Fibroblast of skin of left quadriceps (primary cell): Measurements from ENCODE around the gene RALGAPA2.

Experiments
- DNase-seq, 2 experiments: peaks; one replicate each; pipeline ENCODE4 v3.0.0-alpha.2; 2013; ENCODE audit warnings: low read depth in 2 of 2

RALGAPA2 gene

DNA sequence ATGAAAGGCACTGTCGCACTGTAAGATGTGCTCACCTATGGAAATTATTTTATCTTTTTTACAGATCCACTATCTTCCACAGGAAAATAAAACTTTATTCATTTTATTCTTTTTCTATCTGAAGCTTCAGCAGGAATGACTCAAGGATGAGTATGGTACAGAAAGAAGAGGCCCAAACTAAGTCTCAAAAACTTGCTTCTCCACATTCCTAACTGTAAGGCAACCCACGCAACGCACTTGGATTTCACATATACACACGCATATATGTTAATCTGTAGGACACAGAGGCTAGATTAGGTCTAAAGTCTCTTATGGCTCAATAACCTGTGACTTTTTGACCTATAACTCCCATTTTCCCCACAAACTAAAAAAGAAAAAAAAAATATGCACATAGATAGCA is 81.9 kb downstream of the RALGAPA2 start:
- DNase-seq, result no peak

DNA sequence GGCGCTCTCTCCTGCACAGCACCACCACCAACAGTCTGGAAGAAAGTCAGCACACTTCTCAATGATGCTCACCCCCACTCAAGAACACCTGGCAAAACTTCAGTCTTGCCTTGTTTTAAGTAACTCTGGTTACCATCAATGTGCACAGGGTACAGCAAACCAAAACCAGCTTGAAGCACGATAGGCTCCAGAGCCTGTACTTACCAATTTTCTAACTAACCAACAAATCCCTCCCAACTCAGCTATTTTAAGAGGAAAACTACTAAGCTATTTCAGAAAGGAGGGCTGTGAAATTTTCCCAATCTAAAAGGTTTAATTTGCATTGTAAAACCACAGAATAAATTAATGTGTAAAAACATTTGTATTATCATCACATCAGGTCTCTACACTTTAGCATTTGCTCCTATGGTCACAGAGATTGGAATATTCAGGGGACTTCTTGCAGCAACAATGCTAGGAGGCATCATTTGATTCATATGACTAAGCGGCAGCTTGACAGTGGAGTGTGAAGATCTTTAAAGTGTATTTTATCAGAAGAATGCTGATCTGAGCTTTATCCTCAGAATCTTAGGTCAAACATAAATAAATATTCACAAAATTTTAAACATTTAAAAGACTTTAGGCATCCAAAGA is 82.8 kb downstream of the RALGAPA2 start:
- DNase-seq, result no peak

DNA sequence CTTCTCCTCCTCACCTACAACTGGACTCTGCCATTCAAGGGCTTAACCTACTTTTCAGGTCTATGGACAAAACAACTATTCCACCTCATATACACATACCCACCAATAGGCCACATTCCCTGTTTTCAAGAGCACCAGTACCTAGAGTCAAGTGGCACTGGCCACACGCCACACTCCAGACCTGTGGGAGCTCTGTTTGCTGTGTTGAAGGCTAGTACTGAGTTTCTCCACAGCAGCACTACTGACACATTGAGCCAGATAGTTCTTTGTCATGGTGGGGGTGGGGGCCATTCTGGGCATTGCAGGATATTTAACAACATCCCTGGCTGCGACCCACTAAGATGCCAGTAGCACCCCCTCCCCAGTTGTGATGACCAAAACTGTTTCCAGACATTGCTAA is 84.1 kb downstream of the RALGAPA2 start:
- no peak for DNase-seq

DNA sequence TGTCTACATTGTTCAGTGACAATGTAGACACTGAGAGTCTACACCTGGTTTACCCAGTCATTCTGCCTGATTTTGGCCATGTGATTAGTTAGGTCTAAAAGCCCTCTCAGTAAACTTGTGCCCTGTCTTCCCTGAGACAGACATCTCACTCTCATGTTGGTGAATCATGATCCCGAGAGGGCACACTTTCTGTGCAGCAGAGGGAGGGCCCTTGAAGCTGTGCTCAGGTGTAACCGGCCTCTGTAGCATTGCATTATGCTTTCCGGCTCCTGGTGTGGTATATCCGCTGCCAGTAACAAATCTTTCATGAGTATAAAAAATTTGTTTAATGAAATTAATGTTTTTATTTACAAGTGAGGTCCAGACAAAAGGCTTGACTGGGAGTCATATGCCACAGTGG is 85.0 kb downstream of the RALGAPA2 start:
- DNase-seq, result no peak

DNA sequence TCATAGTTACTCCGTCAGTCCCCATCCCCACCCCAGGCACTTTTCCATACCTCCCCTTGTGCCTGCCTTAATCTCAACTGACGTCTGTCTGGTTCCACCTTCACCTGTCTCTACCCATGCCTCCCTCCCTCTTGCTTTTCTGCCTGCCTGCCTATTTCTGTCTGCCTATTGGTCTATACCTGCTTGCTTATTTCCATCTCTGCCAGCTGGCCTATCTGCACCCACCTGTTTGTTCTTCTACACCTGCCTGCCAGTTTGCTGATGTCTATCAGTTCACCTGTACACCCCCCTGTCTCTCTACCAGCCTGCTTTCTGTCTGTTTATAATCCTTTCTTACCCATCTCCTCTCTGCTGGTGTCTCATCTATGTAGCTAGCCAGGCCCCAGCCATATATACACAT is 87.5 kb downstream of the RALGAPA2 start:
- no peak for DNase-seq

DNA sequence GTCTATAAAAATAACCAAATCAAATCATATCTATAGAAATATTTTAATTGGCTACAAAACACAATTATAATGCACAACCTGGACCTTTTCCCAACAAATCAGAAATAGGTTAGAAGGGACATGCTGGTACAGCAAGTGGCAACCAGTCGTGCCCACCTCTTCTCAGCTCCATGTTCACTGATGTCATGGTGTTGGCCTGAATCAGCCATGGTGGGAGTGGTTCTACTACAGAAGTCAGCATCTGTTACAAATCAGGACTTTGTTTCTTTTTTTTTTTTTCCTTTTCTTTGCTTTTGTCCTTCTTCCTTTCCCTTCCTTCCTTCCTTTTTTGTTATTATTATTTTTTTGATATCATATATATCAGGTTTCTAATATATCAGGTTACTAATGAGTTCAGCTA is 91.2 kb downstream of the RALGAPA2 start:
- no peak for DNase-seq

DNA sequence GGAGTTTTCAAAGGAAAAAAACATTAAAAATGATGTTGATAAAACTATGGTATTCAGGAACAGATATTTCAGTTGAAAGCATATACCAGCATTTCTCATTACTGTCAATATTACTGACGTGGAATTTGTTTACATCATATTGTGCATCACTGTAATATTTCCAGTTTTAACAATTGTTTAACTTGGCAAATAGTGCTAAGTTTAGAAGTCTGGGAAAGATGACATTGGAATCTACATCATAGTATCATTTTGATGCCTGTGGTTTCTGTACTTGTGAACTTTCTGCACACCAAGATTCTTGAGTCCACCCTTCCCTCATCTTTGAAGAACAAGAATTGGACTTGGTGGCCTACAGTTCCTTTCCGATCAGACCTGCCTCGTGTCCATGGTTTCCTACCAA is 98.1 kb downstream of the RALGAPA2 start:
- DNase-seq, result no peak

DNA sequence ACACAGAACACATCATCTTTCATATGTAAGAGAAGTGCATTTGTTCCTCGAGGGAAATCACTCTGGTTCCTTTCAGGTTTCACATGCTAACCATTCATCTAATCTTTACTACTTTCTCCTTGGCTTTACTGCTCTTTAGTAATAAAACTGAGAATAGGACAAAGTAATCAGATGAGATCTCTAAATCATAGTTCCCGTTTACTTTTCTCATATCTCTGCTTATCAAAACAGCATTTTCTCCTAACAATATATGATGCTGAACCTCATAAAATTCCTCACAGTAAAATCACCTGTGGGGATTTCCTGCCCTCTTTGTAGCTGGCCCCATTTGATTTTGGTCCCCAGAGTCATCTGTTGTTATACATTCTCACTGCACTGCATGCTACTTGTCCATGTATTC is 100.2 kb downstream of the RALGAPA2 start:
- no peak for DNase-seq

DNA sequence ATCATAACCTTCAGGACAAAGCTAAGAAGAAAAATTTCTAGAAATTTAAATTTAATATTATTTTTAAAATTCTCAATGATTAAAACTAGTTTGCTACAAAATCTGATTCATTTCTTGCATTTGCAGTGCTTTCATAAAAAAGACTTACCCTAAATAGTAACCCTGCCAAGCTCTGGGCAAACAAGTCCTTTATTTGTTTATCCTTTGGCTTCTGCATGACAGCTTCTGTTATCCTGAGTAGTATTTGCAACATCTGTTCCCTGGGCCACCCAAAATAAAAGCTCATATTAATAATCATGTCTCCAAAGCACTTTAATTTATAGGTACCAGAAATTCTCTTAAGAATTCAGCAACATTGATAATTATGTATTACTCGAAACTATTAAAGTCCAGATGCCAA is 101.3 kb downstream of the RALGAPA2 start:
- no peak for DNase-seq

DNA sequence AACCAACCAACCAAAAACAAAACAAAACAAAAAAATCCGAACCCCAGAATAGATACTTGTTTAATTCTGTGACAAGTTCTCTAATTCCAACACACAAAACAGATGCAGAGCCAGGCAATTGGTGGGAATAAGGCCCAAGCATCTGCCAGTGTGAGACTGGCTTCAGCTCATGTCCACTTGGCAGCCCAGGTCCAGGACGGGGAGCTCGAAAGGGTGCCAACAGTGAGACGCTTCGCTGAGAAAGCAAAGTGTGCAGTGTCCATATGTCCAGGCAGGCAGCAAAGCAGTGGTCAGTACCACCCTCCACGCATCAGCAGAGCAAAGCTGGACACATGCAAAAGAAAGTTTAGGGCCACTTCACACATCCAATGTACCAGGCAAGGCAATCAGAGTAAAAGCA is 102.9 kb downstream of the RALGAPA2 start:
- no peak for DNase-seq

DNA sequence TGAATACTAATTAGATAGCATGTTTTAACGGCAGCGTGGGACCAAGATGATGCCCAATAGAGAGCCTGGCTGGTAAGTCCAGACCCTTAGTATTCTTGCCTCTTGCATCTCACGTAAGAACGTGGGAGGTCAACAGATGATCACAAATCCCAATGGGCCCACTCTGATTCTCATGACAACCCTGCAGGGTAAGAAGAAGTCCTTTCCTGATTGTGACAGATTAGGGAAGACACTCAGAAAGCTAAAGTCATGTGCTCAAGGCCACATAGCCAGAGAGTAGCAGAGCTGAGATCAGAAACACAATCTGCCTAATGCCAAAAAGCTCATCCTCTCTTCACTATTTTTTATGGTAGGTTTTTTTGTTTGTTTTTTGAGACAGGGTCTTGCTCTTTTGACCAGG is 103.8 kb downstream of the RALGAPA2 start:
- no peak for DNase-seq

DNA sequence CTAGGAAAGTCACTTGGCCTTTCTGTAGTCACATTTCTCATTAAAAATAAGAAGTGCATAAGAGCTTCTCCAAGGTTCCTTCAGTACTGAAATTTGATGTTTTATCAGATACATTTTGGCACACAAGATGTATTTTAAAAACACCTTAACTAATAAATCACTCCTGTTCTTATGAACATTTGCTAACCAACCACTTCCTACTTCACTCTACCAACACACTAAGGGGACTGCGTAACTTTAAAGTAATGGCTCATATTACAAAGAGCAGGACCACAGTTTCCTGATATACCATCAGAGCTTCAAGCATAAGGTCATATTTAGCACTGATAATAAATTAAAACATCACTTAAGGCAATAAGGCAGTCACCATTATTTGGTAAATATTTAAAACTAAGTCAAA is 104.4 kb downstream of the RALGAPA2 start:
- DNase-seq, result no peak

DNA sequence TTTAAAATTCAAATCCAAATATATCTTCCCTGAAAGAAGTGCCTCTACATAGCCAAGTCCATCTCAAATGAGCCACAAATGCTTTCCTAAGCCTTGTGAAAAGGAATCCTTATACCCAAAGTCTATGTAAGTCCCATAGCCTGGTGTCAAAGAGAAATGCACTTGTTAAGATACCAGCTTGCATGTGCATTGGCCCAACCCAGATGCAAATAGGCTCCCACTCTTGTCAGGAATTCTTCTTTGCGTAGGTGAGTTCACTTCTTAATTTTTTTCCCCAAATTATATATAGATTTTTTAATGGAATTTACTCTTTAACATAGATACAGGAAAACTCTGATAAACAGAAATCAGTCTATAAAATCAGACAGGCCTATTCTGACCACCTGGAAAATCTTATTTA is 105.6 kb downstream of the RALGAPA2 start:
- no peak for DNase-seq

DNA sequence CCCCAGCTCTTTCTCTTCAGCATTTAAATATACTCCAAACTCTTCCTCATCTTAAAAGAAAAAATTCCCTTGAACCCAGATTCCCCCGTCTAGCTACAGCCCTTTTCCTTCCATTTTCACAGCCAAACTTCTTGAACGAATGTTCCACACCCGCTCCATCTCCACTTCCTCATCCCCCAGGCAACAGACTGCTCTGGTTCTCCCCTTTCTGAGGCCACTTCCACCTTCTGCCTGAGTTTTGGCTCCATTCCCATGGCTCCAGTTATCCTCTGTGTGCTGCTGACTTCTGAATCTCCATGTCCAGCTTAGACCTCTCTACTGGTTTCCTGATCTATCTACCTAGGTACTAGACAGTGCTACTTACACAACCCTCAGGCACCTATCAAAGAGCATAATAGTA is 106.4 kb downstream of the RALGAPA2 start:
- DNase-seq, result no peak

DNA sequence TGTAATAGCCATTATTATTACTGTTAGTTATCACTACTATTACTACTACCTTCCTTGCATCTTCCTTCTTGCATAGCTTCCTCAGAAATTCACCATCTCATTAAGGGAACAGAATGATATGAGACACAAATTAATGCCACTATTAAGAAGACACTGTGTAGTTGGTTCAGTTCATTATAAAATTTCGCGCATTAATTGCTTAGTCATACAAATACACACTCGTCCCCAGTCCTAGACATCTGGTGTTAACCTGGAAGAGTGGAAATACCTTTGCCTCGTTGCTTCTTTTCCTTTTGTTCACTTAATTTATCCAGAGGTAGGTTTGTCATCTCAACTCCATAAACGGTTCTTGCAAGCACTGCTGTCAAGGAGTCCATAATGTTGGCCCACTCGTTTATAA is 107.5 kb downstream of the RALGAPA2 start:
- DNase-seq, result no peak

DNA sequence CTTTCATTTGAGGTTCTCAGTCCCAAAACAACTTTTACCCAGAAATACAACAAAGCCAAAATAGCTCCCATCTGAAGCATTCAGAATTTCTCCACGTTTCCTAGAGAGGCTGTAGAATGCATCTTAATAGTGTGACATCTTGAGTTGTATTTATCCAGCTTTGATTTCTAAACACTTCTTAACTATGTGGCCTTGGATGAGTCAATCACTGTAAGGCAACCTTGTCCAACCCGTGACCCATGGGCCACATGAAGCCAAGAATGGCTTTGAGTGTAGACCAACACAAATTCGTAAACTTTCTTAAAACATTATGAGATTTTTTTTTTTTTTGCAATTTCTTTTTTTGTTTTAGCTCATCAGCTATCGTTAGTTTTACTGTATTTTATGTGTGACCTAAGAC is 108.1 kb downstream of the RALGAPA2 start:
- no peak for DNase-seq

DNA sequence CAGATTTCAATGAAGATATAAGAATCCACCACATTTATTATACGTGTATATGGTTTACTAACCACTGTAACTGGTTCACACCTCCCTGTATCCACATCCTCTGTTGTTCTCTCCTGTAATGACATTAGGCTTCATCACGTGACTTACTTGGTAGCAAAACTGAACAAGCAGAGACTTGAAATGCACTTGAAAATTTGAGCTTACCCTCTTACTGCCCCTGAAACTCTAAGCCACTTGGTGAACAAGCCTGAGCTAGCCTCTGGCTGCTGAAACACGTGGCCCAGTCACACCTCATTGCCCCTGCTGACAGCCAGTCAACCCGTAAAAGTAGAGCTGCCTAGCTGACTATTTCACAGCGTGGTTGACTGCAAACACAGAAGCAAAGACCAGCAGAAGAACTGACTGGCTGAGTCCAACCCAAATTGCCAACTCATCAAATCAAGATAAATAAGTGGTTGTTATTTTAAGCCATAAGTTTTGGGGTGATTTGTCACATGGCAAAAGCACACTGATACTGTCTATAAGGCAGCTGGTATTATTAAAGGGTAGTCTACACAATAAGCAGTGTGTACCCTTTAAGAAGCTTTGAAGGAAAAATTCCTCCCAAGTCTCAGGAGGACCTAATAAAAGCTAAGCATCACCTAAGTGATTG is 109.0 kb downstream of the RALGAPA2 start:
- DNase-seq, result no peak

DNA sequence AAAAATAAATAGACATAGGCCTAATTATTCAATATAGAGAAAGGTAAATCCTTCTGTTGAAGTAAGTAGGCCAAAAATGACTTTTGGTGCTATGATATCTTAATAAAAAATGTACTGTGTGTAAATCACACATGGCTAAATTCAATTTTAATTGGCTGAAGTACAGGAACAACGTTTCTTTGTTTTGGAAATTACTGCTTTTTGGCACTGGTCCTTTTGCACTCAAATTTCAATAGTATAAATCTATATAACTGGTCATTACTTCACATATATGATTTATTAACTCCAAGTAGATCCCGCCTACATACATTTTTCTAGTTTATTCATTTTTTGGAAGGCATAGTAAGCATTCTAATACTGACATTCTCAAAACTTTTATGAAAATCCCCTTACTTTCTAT is 114.5 kb downstream of the RALGAPA2 start:
- no peak for DNase-seq

DNA sequence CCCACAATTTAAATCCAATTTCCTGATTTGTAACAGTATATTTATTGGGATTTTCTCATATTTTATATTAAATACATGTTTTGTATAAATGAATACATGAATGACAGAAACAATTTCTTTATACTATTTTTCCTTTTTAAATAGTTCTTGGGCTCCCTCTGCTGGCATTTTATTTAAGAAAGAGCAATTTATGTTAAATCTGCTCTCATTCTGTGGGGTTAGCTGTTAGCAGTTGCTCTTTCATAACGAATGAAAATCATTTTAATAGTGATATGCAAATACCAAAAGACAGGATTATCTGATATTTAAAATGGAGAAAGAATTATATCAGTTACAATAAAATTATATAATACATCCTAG is 118.3 kb downstream of the RALGAPA2 start:
- no peak for DNase-seq

DNA sequence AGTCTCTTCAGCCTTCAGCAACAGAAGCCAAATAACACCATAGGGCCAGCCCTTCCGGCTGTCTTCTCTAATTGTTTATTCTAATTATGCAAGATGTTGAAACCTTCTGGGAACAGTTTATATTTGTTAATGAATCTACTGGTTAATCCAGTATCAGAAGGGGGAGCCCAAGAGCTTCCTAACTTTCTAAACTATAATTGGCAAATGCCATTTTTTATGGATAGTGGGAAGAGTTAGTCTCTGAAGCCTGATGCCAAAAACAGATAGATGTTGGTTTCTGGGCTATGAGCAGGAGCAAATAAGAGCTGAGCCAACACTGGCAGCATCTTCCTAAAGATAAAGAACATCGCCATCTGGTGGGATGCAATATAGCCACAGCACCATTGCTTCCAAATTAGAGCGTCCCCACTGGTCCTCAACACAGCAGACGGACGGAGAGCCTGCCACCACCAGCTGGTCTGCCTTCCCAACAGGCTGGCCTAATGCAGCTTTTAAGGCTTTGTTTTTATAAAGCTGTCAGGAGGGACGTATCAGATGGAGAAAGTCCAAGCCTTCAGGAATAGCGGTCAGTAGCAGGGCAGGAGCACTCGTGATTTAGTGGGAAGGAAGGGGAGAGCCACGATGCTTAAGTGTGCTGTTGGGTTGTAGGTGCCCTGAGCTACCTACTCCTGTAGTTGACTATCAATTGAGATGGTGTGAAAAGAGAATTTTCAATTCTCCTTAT is 118.8 kb downstream of the RALGAPA2 start:
- peak; percentile 11 for DNase-seq

DNA sequence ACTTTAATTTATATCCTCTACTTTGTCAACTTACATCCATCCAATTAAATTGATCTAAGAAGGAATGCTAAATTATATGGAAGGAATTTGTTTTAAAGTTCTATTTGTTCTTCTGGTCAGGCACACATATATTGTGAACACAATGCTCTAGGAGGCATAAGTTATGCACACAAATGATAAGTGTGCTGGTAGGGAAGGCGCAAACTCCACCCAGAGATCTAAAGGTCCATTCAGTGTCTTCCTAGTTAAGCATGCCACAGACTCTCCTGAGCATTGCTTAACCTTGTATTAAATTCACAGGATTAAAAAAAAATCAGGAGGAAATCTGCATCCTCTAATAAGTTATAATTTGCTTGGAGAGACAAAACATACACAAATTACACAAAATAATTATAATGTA is 127.3 kb downstream of the RALGAPA2 start:
- DNase-seq, result no peak

DNA sequence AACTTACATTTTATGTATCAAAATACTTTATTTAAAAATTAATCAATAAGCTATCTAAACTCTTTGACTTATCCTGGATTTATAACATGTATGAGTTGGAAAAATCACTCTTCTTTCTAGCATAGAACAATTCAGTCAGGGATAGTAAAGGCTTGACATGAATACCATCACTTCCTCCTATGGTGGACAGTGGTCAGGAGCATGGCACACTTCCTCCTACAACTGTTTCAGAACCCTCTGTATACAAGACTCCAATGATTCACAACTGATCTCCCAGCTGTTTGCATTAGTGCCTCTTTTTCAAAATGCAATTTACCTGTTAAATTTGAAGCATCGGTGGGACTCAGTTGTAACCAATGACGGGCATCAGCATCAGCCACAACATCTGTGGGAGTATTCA is 129.7 kb downstream of the RALGAPA2 start:
- DNase-seq, result no peak

DNA sequence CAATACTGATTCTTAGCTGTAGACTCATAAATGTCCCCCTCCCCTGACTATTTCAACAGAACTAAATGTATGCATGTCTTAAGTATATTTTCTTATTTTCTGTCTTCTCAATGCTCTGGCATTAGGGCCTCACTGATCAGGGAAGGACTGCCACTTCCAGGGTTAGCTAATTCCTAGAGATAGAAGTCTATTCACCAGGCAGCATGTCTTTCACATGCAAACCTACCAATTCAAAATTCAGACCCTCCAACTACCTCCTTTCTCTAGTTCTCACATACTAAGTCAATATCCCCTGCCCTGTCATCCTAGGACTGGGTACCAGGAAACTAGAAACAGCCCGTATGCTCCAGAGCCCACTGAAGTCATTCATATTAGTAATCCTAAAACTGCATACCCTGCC is 132.3 kb downstream of the RALGAPA2 start:
- DNase-seq, result no peak

DNA sequence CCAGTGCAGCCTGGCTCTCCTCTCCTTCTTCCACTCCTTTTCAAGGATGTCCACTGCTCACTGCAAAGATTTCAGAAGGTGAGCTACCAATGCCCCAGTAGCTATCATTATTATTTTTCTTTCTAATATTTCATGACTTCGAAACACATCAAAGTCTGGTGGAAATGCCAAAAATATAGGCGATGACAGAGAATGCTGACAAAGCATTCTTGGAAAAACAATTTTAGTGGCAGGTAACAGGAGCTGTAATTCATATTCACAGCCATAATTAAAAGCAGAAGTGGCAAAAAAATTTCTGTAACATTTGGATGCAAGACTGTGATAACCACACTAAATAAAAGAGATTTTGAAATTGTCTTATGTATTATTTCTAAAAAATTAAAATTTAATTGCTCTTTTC is 133.6 kb downstream of the RALGAPA2 start:
- DNase-seq, result no peak
